GM19324 (cell line): Measurements from ENCODE around the gene KRT72.

Source experiments
- ATAC-seq: cut with Tn5 transposase; IDR thresholded peaks from one replicate; pipeline ENCODE4 v1.9.1; 2021; ENCODE audit warnings: mild to moderate bottlenecking, moderate library complexity; ENCODE audit not compliant: unreplicated experiment, low FRiP score

The KRT72 gene

DNA sequence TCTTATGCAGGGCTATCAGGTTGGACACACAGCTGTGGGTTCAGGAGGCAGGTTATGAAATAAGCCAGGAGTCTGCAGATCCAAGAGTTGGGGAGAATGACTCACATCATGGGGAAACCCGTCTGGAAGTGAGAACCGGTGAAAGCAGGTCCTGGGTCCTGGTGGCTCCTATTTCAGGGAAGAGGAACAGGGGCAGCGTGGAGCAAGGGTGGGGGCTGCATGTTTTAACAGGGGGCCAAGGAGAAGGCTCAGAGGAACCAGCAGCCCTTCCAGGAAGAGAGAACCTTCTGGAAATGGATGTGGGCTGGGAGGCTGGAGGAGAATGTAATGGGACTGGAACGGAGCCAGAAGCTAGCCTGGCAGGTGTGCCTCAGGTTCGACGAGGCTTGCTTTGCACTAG lies 19.8 kb downstream of the KRT72 start:
- ATAC-seq = no peak

DNA sequence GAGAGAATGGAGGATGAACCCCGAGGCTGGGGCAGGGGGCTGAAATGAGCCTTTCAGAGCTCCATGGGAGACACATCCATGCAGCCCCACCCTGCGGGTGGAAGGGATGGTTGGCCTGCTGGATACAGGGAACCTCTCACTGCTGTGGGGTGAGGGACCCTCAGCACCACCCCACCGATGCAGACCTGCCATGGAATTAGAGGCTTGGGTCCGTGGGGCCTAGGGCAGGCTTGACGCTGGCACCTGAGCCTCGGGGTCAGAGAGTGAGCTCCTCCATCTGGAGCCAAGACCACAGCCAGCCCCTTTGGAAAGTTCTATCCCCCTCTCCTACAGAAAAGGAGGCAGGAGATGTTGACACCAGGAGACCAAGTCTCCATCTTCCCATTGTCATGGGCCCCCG lies 20.2 kb downstream of the KRT72 start:
- ATAC-seq = no peak

DNA sequence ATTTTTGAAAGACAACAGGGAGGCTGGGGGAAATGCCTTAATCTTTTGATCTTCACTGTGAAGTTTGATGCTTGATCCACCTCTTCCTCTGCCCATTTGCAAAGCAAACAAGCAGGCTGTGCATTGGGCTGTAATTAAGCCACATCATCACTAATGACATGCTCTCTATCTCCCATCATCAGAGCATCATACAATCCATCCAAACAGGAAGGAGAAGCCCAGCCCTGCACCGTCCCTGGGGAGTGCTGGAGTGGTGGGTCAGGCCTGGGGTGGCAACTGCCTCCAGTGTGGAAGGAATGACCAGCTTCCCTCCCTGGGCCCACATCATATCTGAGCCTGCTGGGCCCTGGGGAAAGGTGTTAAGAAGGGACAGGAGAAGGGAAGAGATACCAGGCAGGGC lies 20.8 kb downstream of the KRT72 start:
- ATAC-seq = no peak

DNA sequence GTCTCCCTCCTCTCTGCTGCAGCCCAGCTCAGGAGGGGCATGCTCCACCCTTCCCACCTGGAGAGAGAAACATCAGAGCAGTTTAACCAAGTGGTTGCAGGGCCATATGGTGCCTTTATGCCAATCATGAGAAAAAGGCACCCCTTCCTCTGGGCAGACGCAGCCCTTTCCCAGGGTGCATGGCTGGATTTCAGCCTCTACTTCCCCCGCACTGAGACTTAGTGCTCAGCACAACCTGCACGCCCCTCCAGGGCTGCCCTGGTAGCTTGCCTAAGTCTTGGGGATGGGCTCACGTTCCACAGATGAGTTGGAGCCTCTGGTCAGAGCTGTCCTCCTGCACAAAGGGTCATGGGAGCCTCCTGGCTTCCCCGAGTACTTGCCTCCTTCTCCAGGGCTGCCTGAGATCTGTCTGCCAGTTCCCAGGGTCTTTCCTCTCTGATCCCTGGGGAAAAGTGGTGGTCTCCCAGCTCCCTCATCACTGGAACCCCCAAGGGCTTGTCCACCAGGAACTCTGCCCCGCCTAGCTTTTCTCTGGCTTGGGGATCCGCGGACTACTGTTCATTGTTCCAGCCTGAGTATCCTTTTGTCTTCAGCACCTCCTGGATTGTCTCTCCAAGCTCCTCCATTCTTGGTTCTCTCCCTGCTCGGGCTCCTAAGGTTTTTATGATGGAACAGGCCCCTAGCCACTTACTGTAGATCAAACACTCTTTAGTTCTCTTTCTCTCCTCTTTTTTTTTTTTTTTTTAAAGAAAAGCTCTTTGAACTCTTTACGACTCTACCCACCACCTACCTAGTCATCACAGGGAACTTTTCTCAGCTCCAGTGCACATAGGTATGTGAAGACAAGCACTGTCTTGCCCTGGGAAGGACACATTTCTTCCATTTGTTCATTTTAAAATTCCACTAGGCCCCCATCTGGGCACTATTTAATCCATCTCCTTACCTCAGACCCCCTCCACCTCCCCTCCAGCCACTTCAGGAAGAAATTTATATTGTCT lies 21.5 kb downstream of the KRT72 start:
- ATAC-seq = no peak

DNA sequence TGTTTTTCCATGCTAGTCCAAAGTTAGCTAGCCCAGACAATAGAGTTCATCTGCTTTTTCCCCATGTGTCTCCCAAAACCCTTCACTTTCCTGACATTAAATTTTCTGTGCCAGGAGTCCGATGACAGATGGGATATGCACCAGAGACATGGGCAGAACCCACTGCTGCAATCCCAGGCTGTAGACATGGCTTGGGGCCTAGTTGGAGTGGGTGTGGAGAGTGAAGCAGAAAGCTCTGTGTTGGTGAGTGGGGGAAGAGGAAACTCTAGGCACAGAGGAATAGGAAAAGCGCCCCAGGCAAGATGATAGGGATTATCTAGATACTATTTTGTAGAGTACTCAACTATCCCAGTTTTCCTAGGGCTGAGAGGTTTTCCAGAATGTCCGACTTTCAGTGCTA lies 22.8 kb downstream of the KRT72 start:
- no peak for ATAC-seq

DNA sequence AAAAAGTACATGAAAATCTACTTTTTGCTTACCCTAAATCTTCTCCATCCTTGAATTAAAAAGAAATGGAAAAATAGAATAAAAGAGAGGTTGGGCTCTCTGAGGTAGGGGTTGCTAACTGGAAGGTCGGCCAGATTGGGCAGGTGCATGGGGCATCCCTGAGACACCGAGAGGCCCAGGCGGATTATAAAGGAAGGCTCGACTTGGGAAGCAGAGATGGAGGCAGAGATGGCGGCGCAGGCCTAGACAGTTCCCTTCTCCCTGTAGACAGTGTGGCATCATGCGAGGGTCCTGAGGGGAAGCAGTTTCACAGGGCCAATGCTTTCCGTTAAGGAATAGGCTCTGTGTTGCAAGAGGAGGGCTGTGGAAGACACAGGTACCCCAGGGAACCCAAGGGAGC lies 23.9 kb downstream of the KRT72 start:
- no peak for ATAC-seq

DNA sequence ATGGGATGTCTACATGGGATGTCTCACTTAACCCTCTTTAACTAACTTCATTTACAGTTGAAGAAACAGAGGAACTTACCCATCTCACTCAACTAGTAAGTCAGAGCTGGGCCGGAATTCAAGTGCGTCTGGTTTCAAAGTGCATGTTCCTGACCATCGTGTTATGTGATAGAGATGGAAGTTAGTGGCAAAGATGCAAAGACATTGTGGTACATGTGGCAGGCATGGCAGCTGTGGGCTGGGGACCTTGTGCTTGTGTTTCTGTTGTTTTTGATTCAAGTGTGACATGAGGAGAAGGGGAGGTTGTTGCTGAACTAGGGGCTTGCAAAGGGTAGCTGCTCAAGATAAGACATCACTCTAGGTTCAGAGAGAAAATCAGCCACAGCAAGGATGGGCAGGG lies 25.3 kb downstream of the KRT72 start:
- ATAC-seq = no peak

DNA sequence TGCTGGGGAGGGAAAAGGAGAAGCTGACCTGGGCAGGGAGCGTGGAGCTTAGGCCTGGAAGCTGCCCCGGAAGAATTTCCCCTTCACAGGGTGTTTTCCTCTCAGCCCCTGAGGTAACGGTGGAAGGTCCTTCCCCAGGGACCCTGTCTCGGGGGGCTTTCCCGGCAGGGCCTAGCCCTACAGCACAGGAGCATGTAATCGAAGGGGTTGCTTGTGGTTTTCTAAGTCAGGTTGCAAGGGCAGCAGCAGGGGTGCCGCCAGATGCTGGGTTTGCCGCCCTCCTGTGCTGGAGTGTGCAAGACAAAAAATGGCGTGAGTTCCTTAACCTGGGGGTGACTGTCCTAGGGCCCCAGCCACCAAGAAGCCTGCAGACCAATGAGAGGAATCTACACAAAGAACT lies 26.0 kb downstream of the KRT72 start:
- no peak for ATAC-seq

DNA sequence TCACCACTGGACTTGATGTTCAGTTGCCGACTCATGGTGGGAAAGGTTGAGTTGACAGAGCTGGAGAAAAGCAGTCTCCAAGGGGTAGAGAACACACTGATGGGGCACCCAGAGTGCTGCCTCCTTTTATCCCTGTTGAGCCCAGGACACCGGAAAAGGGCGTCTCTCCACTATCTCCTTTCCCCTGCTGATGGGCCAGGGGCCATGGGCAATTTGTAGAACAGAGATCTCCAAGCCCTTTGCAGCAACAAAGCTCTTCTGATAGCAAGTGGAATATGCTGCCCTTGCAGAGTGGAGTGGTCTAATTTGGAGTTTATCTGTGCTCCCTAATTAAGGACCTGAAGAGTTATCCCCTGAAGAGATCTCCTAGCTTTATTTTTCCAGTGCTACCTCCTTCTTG lies 27.5 kb downstream of the KRT72 start, which contains the start of gene KRT74:
Gene KRT74, minus strand, starts transcription at position 101 of the 400 bp plus-strand sequence. Its CDS starts 66 bp downstream, at position 35.
- no peak for ATAC-seq

DNA sequence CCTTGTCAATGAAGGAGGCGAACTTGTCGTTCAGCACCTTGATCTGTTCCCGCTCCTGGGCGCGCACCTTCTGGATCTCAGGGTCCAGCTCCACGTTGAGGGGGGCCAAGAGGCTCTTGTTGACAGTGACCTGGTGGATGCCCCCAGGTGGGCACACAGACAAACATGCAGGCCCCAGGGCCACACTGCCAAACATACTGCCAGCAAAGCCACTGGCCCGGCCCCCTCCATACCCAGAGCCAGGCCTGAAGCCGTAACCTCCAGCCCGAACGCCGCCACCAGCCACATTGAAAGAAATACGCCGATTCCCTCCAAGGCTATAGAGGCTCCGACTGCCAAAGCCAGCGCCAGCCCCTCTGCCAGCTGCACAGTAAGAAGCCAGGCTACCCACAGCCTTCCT lies 28.0 kb downstream of the KRT72 start:
- ATAC-seq = no peak

DNA sequence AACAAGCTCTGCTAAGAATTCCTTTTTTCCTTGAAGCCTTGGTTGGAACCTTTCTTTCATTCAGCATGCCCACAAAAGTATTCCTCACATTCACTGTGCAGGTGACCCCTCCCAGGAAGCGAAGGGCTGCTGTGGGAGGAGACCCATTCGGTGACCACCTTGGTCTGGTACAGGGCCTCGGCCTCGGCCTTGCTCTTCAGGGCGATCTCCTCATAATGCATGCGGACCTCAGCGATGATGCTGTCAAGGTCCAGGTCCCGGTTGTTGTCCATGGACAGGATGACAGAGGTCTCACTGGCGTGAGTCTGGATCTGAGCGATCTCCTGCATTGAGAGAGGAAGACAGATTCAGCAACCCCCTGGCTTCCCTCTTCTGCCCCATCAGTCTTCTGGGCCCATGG lies 30.8 kb downstream of the KRT72 start:
- no peak for ATAC-seq

DNA sequence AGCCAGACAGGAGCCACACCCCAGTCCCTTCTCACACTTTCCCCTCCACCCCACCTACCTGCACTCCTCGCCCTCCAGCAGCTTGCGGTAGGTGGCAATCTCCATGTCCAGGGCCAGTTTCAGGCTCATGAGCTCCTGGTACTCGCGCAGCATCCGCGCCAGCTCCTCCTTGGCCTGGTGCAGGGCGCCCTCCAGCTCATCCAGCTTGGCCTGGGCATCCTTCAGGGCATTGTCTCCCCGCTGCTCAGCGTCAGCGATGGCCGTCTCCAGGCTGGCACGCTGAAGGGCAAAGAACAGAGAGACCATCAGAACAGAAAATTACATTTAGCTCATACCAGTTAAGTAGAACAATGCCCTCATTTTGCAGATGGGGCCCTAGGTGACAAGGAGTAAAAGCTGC lies 33.2 kb downstream of the KRT72 start:
- no peak for ATAC-seq

DNA sequence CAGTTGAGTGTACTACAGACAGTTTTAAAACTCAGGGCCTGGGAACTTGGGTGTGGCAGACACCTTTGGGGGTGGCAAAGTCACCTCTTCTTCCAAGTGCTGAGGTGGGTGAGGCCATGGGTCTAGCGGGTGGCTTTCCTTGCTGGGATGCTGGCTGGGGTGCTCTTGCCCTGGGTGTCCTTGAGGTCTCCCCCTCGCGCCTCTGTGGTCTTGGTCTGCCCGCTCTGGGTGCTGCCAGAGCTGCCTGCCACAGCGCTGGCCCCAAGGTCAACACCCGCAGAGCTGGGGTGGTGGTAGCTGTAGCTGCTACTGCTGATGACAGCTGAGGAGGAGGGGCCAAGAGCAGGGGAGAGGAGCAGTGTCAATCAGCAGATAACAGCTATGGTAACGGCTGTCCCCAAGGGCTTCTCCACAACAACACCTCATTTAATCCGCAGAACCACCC lies 34.4 kb downstream of the KRT72 start:
- no peak for ATAC-seq

DNA sequence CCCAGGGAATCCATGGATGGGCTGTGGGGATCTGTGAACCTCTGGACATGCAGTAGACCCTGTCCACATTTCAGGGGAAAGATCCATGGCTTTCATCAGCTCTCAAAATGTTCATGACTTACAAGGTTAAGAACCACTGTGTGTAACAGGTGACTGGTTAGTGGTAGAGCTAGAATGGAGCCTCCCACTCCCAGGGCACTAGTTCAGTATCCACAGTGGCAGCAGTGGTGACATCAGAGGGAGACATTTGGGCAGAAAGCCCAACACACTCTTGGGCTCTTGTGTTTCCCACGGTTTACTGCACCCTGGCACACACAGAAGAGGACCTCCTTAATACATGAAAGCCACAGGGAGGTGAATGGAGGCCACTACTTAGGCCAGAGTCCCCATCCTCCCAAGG lies 36.7 kb downstream of the KRT72 start:
- ATAC-seq = no peak

DNA sequence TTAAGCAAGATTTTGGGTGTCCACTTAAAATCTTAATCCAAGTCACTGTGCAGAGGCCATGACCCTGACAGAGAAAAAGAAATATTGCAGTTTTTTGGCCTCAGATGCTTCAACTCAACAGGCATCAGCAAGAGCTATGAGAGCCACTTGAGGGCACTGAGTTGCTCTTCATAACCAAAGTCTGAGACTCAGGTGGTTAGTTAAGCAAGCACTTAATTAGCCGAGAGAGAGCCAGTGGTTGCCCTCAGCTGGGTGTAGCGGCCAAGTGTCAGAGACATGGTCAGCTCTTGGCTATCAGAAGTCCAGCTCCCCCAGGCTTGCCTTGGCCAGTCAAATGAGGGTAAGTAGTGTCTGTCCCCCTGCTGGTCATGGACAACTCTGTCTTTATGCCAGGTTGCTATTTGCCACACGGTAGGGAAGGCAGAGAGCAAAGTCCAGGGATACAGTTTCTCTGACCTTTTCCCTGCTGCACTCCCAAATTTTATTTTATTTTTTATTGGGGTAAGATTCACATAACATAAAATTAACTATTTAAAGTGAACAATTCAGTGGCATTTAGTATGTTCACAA lies 39.3 kb downstream of the KRT72 start:
- no peak for ATAC-seq

DNA sequence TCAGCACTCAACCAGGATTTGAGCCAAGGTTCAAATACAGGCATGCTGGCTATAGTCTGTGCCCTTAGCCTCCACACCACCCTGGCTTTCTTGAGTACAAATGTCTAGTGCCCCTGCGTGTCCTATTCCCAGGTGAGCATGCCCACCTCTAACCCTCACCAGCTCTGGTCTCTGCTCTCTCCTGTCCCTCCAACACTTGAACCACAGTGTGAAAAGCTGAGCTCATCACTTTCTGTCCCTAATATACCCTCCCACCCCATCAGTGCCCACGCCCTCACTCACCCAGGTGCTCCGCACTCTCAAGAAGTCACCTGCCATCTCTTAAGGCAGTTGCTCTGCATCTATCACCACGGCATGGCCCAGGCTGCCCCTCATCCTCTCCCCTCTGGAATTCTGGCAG lies 41.3 kb downstream of the KRT72 start:
- ATAC-seq = no peak

DNA sequence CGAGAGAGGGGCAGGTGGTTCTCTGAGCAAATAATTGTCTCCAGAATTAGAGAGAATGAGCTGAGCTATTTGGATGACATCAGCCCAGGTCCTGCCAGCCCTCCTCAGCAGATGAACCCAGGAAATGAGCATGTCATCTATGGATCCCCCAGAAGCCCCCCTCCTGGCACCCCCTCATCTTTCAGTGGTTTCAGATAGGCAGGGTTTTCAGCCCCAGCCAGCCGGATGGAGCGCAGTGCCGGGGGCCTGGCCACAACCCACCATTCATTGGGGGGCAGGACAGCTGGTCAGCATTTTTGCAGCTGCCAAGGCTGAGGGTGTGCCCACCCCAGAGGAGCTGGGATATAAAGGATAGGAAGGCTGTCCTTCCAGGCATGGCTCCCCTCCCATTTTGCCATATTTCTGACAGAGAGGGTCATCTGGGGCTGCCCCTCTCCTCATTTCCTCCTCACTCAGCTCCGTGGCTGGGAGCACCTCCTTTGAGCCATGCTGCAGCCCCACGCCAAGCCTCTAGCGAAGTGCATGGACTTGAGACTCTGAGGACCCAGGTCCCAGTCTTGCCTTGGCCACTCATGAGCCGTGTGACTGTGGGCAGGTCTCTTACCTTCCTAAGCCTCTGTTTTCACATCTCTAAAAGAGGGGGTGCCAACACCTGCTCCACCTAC lies 42.4 kb downstream of the KRT72 start:
- ATAC-seq = no peak

DNA sequence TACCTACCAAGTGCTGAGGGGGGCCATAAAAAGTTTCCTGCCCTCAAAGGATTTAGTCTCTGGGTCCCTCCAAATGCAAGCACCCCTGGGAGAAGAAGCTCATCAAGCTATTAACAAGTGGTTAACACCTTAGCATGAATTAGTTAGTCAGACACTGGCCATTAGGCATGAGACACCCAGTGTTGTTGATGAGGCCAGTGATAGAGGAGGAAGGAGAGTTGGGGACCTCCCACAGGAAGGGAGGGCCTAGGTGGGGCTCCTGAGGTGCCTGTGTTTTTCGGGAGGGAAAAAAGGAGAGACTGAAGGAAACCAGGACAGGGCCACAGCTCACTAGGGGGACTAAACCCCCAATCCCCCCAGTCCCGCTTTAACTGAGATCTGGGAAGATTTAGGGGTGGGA lies 43.8 kb downstream of the KRT72 start:
- no peak for ATAC-seq

DNA sequence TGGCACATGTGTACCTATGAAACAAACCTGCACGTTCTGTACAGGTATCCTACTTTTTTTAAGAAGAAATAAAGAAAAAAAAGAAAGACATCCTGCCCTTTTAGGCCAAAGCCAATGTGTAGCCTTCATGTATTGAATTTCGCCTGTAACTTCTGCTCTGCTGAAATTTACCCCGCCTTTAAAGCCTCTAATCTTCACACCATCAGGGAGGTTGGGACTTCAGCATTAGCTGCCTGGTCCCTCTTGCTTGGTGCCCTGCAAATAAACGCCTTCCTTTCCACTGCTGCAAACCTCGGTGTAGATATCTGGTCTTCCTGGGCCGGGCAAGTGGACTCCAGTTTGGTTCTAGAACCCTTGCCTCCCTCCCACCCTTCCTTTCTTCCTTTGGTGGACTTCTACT lies 45.7 kb downstream of the KRT72 start:
- ATAC-seq = no peak

DNA sequence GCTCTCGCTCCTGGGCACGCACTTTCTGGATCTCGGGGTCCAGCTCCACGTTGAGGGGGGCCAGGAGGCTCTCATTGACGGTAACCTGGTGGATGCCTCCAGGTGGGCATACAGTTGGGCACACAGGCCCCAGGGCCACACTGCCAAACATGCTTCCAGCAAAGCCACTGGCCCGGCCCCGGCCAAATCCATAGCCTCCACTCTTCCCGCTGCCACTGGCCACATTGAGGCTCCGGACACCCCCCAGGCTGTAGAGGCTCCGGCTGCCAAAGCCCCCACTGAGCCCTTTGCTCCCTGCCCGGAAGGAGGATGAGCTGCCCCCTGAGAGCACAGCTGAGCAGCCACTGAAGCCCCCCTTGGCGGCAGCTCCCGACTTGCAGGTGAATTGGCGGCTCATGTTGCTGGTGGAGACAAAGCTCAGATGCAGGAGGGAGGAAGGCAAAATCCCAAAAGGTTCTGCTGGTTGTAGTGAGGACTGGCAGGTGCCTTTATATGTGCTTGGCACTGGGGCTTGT lies 48.5 kb downstream of the KRT72 start, which contains the start of gene KRT71:
Gene KRT71, minus strand, starts transcription at position 465 of the 515 bp plus-strand sequence. Its CDS starts 68 bp downstream, at position 397.
- no peak for ATAC-seq

DNA sequence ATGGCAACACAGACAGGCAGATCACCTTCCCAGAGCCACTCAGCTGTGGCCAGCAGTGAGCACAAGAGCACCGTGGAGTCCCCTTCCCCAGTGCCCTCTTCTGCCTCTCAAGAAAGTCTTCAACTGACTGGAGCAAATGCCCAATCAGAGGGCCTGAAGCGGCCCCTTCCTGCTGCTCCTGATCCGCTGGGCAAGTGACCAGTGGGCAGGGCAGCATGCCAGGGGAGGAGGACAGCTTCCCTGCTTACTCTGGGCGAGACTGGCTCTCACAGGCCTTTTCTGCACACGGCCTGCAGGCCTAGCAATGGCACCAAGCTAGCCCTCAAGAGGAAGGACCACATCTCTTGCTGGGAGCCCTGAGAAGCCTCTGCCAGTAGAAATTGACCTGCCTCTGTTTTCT lies 49.2 kb downstream of the KRT72 start:
- ATAC-seq = no peak
